HEK293 (cell line): ENCODE results near the gene MRPS16.

Experiments
- CTCF ChIP-seq: fragments of 450-650 bp; formaldehyde crosslinking; IDR thresholded peaks from 2 replicates; pipeline ENCODE4 v1.5.1; 2016; ENCODE audit warnings: missing biosample characterization, missing genetic modification characterization
- KLF16 ChIP-seq: fragments of 450-650 bp; formaldehyde crosslinking; IDR thresholded peaks from 2 replicates; pipeline ENCODE4 v1.5.1; 2017; ENCODE audit warnings: missing biosample characterization, missing genetic modification characterization
- PRDM2 ChIP-seq: fragments of 450-650 bp; formaldehyde crosslinking; IDR thresholded peaks from 2 replicates; pipeline ENCODE4 v1.5.1; 2016; ENCODE audit warnings: missing biosample characterization, missing genetic modification characterization, borderline replicate concordance
- ZBTB7A ChIP-seq: fragments of 450-650 bp; formaldehyde crosslinking; IDR thresholded peaks from 2 replicates; pipeline ENCODE4 v1.5.1; 2016; ENCODE audit warnings: low read depth, missing biosample characterization, missing genetic modification characterization
- ZNF138 ChIP-seq: fragments of 450-650 bp; formaldehyde crosslinking; IDR thresholded peaks from 2 replicates; pipeline ENCODE4 v1.5.1; 2016; ENCODE audit warnings: missing biosample characterization, missing genetic modification characterization, borderline replicate concordance
- ZNF140 ChIP-seq: fragments of 450-650 bp; formaldehyde crosslinking; IDR thresholded peaks from 2 replicates; pipeline ENCODE4 v1.5.1; 2016; ENCODE audit warnings: missing biosample characterization, missing genetic modification characterization
- ZNF292 ChIP-seq: fragments of 450-650 bp; formaldehyde crosslinking; IDR thresholded peaks from 2 replicates; pipeline ENCODE4 v1.5.1; 2016; ENCODE audit warnings: low read depth, missing biosample characterization, missing genetic modification characterization, borderline replicate concordance
- ZNF423 ChIP-seq: fragments of 450-650 bp; formaldehyde crosslinking; IDR thresholded peaks from 2 replicates; pipeline ENCODE4 v1.5.1; 2016; ENCODE audit warnings: missing biosample characterization, missing genetic modification characterization
- ZNF433 ChIP-seq: fragments of 450-650 bp; formaldehyde crosslinking; IDR thresholded peaks from 2 replicates; pipeline ENCODE4 v1.5.1; 2016; ENCODE audit warnings: missing biosample characterization, missing genetic modification characterization, low read depth

GRCh38 chr10:73248259-73248724 lies 4.2 kb downstream of the MRPS16 start:
- TF ChIP-seq ZNF433 (tag by site-specific recombination), result no peak
- no peak for TF ChIP-seq CTCF
- TF ChIP-seq PRDM2, result no peak
- no peak for TF ChIP-seq ZBTB7A (tag by site-specific recombination)
- TF ChIP-seq ZNF423 (tag by site-specific recombination), result no peak
- TF ChIP-seq ZNF140 (tag by site-specific recombination), result no peak
- TF ChIP-seq ZNF138 (tag by site-specific recombination), result no peak
- no peak for TF ChIP-seq KLF16 (tag by site-specific recombination)
- TF ChIP-seq ZNF292 (tag by site-specific recombination), result no peak
